IMR-90 (cell line): ENCODE data around the gene NKX6-2. TPM values are rescaled to one million over a fixed set of nuclear protein-coding genes. Genes with fewer than 3 reads are reported as not detected.

Experiments used
- ATAC-seq: fragments of 200-7000 bp; cut with Tn5 transposase; 2 replicates; pipeline ENCODE4 v1.9.1; 2020; ENCODE audit warnings: low read depth, mild to moderate bottlenecking, moderate library complexity
- BruUV-seq: library from RNA; stranded (reverse); fragments of 400-500 nt; replicated peaks from 2 replicates; lab custom pipeline; 2021; lab: Mats Ljungman, UMichigan
- CTCF ChIA-PET: fragments of 300-600 bp; formaldehyde crosslinking; extraction: SDS; loops from one replicate; lab custom pipeline; 2021; ENCODE audit warnings: antibody characterized with exemption; lab: Yijun Ruan, JAX
- POLR2A ChIA-PET: fragments of 300-600 bp; sonication (Branson Sonifier 250); formaldehyde crosslinking; loops from one replicate; lab custom pipeline; 2022; ENCODE audit warnings: antibody characterized with exemption; ENCODE audit not compliant: unreplicated experiment; lab: Charles Lee
- DNase-seq: peaks from one replicate; pipeline ENCODE4 v3.0.0; 2013
- H2AFZ ChIP-seq: replicated peaks from 2 replicates; pipeline ENCODE3; 2013; ENCODE audit warnings: low read length, mild to moderate bottlenecking; ENCODE audit not compliant: poor library complexity
- H2AK5ac ChIP-seq: 2 replicates; pipeline ENCODE4 v1.6.1; 2013; ENCODE audit warnings: low read depth, low read length, inconsistent platforms
- H2AK9ac ChIP-seq: replicated peaks from 2 replicates; pipeline ENCODE3; 2013; ENCODE audit warnings: mild to moderate bottlenecking, low read depth, low read length, moderate library complexity; ENCODE audit not compliant: poor library complexity
- H2BK120ac ChIP-seq: 2 replicates; pipeline ENCODE4 v1.6.1; 2013; ENCODE audit warnings: low read depth, low read length, inconsistent platforms
- H2BK15ac ChIP-seq: 3 replicates; pipeline ENCODE4 v1.6.1; 2013; ENCODE audit warnings: low read depth, low read length, inconsistent platforms
- H2BK20ac ChIP-seq: 2 replicates; pipeline ENCODE4 v1.6.1; 2013; ENCODE audit warnings: low read depth, mild to moderate bottlenecking, inconsistent platforms, low read length, moderate library complexity
- H2BK5ac ChIP-seq: 2 replicates; pipeline ENCODE4 v1.6.1; 2013; ENCODE audit warnings: mild to moderate bottlenecking, low read depth, low read length, inconsistent platforms; ENCODE audit not compliant: poor library complexity, severe bottlenecking
- H3K14ac ChIP-seq: replicated peaks from 2 replicates; pipeline ENCODE4 v1.6.1; 2013; ENCODE audit warnings: low read depth, low read length, inconsistent platforms
- H3K18ac ChIP-seq: 2 replicates; pipeline ENCODE4 v1.6.1; 2013; ENCODE audit warnings: low read depth, low read length, control low read depth
- H3K23ac ChIP-seq: 2 replicates; pipeline ENCODE4 v1.6.1; 2013; ENCODE audit warnings: low read depth, low read length, inconsistent platforms
- H3K27ac ChIP-seq: 2 replicates; pipeline ENCODE4 v1.5.1; 2013; ENCODE audit warnings: mild to moderate bottlenecking, control low read depth, low read length; ENCODE audit not compliant: insufficient read depth
- H3K27me3 ChIP-seq: 2 replicates; pipeline ENCODE4 v1.6.1; 2013; ENCODE audit warnings: low read length; ENCODE audit not compliant: control insufficient read depth, insufficient read depth
- H3K36me3 ChIP-seq: 2 replicates; pipeline ENCODE4 v1.6.1; 2013; ENCODE audit warnings: low read length, mixed read lengths; ENCODE audit not compliant: control insufficient read depth, insufficient read depth
- H3K4ac ChIP-seq: 2 replicates; pipeline ENCODE4 v1.6.1; 2013; ENCODE audit warnings: low read depth, low read length, inconsistent platforms
- H3K4me1 ChIP-seq: 2 replicates; pipeline ENCODE4 v1.6.1; 2013; ENCODE audit warnings: low read length, mixed read lengths; ENCODE audit not compliant: control insufficient read depth, insufficient read depth
- H3K4me2 ChIP-seq: 2 replicates; pipeline ENCODE4 v1.6.1; 2013; ENCODE audit warnings: low read depth, mild to moderate bottlenecking, control low read depth, low read length, moderate library complexity
- H3K4me3 ChIP-seq: 2 replicates; pipeline ENCODE4 v1.5.1; 2013; ENCODE audit warnings: low read depth, mild to moderate bottlenecking, control low read depth, low read length, moderate library complexity; ENCODE audit not compliant: insufficient read depth
- H3K56ac ChIP-seq: 2 replicates; pipeline ENCODE4 v1.6.1; 2013; ENCODE audit warnings: low read length, inconsistent platforms; ENCODE audit not compliant: insufficient read depth; ENCODE audit errors: extremely low read depth
- H3K79me1 ChIP-seq, 2 experiments: 2 replicates each; pipeline ENCODE4 v1.6.1; 2013; ENCODE audit warnings: low read length in 2 of 2, inconsistent platforms in 1 of 2, low read depth in 1 of 2
- H3K9ac ChIP-seq: 2 replicates; pipeline ENCODE4 v1.6.1; 2013; ENCODE audit warnings: low read depth, low read length, control low read depth
- H3K9me1 ChIP-seq: 2 replicates; pipeline ENCODE4 v1.6.1; 2013; ENCODE audit warnings: low read length, inconsistent platforms; ENCODE audit not compliant: insufficient read depth
- H3K9me3 ChIP-seq: 2 replicates; pipeline ENCODE4 v1.6.1; 2013; ENCODE audit warnings: low read length; ENCODE audit not compliant: control insufficient read depth, insufficient read depth
- H4K20me1 ChIP-seq: 2 replicates; pipeline ENCODE4 v1.6.1; 2013; ENCODE audit warnings: low read length, inconsistent platforms; ENCODE audit not compliant: insufficient read depth
- H4K5ac ChIP-seq: 2 replicates; pipeline ENCODE4 v1.6.1; 2013; ENCODE audit warnings: mild to moderate bottlenecking, low read depth, low read length, control low read depth
- H4K8ac ChIP-seq, 2 experiments: 2 replicates each; pipeline ENCODE4 v1.6.1; 2013; ENCODE audit warnings: low read depth in 2 of 2, low read length in 2 of 2, control low read depth in 1 of 2, inconsistent platforms in 1 of 2
- H4K91ac ChIP-seq: 2 replicates; pipeline ENCODE4 v1.6.1; 2013; ENCODE audit warnings: low read depth, low read length, inconsistent platforms; ENCODE audit not compliant: insufficient read depth
- CTCF ChIP-seq: conservative IDR thresholded peaks from 2 replicates; pipeline ENCODE4 v1.5.1; 2012; ENCODE audit warnings: mild to moderate bottlenecking, low read depth, low read length, improper control_type of control experiment
- ELK1 ChIP-seq: fragments of 150-350 bp; IDR thresholded peaks from 2 replicates; pipeline ENCODE4 v1.6.1; 2016; ENCODE audit warnings: low read depth, mild to moderate bottlenecking, low read length, moderate library complexity, borderline replicate concordance
- FOS ChIP-seq: fragments of 150-350 bp; IDR thresholded peaks from 2 replicates; pipeline ENCODE4 v1.6.1; 2016; ENCODE audit warnings: low read depth, low read length
- MAFK ChIP-seq: IDR thresholded peaks from 2 replicates; pipeline ENCODE4 v1.6.1; 2012; ENCODE audit warnings: low read depth, low read length, improper control_type of control experiment
- MXI1 ChIP-seq: IDR thresholded peaks from 2 replicates; pipeline ENCODE4 v1.6.1; 2012; ENCODE audit warnings: low read depth, mild to moderate bottlenecking, low read length, moderate library complexity, borderline replicate concordance
- RAD21 ChIP-seq: IDR thresholded peaks from 2 replicates; pipeline ENCODE4 v1.6.1; 2012; ENCODE audit warnings: low read length, improper control_type of control experiment
- RCOR1 ChIP-seq: IDR thresholded peaks from 2 replicates; pipeline ENCODE4 v1.6.1; 2012; ENCODE audit warnings: mild to moderate bottlenecking, low read length, improper control_type of control experiment; ENCODE audit not compliant: insufficient replicate concordance
- RFX5 ChIP-seq: IDR thresholded peaks from 2 replicates; pipeline ENCODE4 v1.8.0; 2012; ENCODE audit warnings: low read depth, mild to moderate bottlenecking, low read length, moderate library complexity
- SMC3 ChIP-seq: fragments of 150-350 bp; IDR thresholded peaks from 2 replicates; pipeline ENCODE4 v1.6.1; 2016; ENCODE audit warnings: low read depth, mild to moderate bottlenecking, antibody characterized with exemption, low read length, moderate library complexity
- WGBS, 2 experiments: methylation state at CpG; one replicate each; pipeline versions ENCODE4 v1.1.5 to v1.1.7; 2013; ENCODE audit warnings: missing lambda C conversion rate in 2 of 2; ENCODE audit not compliant: insufficient read length in 1 of 2; ENCODE audit errors: extremely low coverage in 2 of 2; 5-methylcytosine and 5-hydroxymethylcytosine counted together
- dilution Hi-C: fragments of 300-500 bp; cut with HindIII; formaldehyde crosslinking; loops from one replicate; pipeline ENCODE4 v1.14.3; 2018; ENCODE audit warnings: low sequenced_read_pairs; ENCODE audit not compliant: unreplicated experiment
- in situ Hi-C: fragments of 300-500 bp; cut with MboI; formaldehyde crosslinking; loops from 3 replicates; pipeline ENCODE4 v1.14.3; 2019; ENCODE audit warnings: low sequenced_read_pairs, inconsistent platforms, mixed read lengths
- intact Hi-C: fragments of 100-400 bp; cut with micrococcal nuclease; formaldehyde crosslinking; loops from 2 replicates; pipeline ENCODE4 v1.10.0; 2022
- polyA plus RNA-seq, 3 experiments: library from polyadenylated mRNA; depleted of rRNA; stranded (reverse); fragments of >200 nt; gene quantifications; 2 replicates each; pipeline ENCODE4 v1.2.3, GENCODE V29; 2012; ENCODE audit warnings: low replicate concordance in 1 of 3
- total RNA-seq: library from RNA; depleted of rRNA; stranded (reverse); fragments of >200 nt; gene quantifications from 2 replicates; pipeline ENCODE4 v1.2.3, GENCODE V29; 2012

NKX6-2 gene
- total and polyA plus RNA-seq, 2 of the 4 experiments (the other 2 are of a cell fraction) = not detected

GRCh38 chr10:132768346-132769248 lies 17.4 kb downstream of the NKX6-2 start (continued):
- no peak for TF ChIP-seq RFX5

- H3K4ac ChIP-seq = no peak overlapping the region
- no peak overlapping the region for H2AFZ ChIP-seq
- H3K4me3 ChIP-seq = no peak overlapping the region
- dilution Hi-C loops = no loop called here
- no peaks in the 10 kb centered on the region for H3K27me3 ChIP-seq
- ChIA-PET CTCF (no interaction called here), POLR2A (no interaction called here)
- no peak overlapping the region for H3K9ac ChIP-seq
- no peak overlapping the region for H3K56ac ChIP-seq
- ATAC-seq (no peak), DNase-seq (no peak)
- no peak overlapping the region for H3K23ac ChIP-seq
- H3K9me1 ChIP-seq = peaks cover 6% of the 10 kb centered on the region
- H3K79me1 ChIP-seq = no peaks in the 10 kb centered on the region
- BruUV-seq = no TSS peak
- H3K27ac ChIP-seq = no peak overlapping the region
- H2BK20ac ChIP-seq = no peak overlapping the region
- H3K4me2 ChIP-seq = no peak overlapping the region
- TF ChIP-seq FOS (no peak), CTCF (no peak), ELK1 (no peak), RFX5 (no peak), RCOR1 (no peak), MXI1 (no peak), RAD21 (no peak), SMC3 (no peak), MAFK (no peak)
- no peak overlapping the region for H3K14ac ChIP-seq
- H3K18ac ChIP-seq = no peak overlapping the region
- no peak overlapping the region for H2AK5ac ChIP-seq
- H3K9me3 ChIP-seq = no peaks in the 10 kb centered on the region
- 100% methylated on average over 4 of the region's 13 CpGs; no CpG with 5 or more reads in 1 of the 2 experiments for WGBS, 2 experiments
- no peaks in the 10 kb centered on the region for H3K4me1 ChIP-seq
- peaks cover 7% of the 10 kb centered on the region for H3K36me3 ChIP-seq
- no peaks in the 10 kb centered on the region for H4K20me1 ChIP-seq
- H2BK15ac ChIP-seq = no peak overlapping the region
- H2BK5ac ChIP-seq = no peak overlapping the region
- no peak overlapping the region for H4K91ac ChIP-seq
- H2AK9ac ChIP-seq = no peak overlapping the region
- no peak overlapping the region for H4K5ac ChIP-seq
- intact Hi-C loops = no loop called here
- in situ Hi-C loops = no loop called here
- H4K8ac ChIP-seq = no peak overlapping the region
- H2BK120ac ChIP-seq = no peak overlapping the region
These were observed 19.7 kb downstream of the NKX6-2 start for GRCh38 chr10:132766291-132766690.
